Pancreas (tissue), 10 donors: ENCODE results near the gene EARS2. TPM values are rescaled to one million over a fixed set of nuclear protein-coding genes. Genes with fewer than 3 reads are reported as not detected.
A peak's percentile ranks its signal among the peaks of the same experiment; 100 is the strongest.
"Not testable (repeated sequence)": the region's sequence is repeated elsewhere in the genome, so short reads cannot be mapped to it uniquely, and the experiment has no call there.

ENCODE experiments used
- ATAC-seq, 4 donors: fragments of 200-7000 bp; cut with Tn5 transposase; one replicate each; pipeline versions ENCODE4 v1.8.0 to v1.9.1; 2020; ENCODE audit warnings: mild to moderate bottlenecking in 4 of 4, moderate library complexity in 4 of 4
- DNase-seq, 6 donors: peaks; one replicate each; pipeline ENCODE4 v3.0.0-alpha.2; 2020
- FAIRE-seq: peaks from 2 replicates; lab custom pipeline; 2012; peaks lifted over from hg19 to GRCh38; lab: Jason Lieb, UNC
- H3K27ac ChIP-seq, 4 donors: fragments of 200-600 bp; sonication (generic); 1 replicate in 3 of 4; 2 replicates in 1 of 4; pipeline versions ENCODE4 v1.5.0 to v1.8.0; 2020
- H3K27me3 ChIP-seq, 4 donors: fragments of 200-600 bp; one replicate each; pipeline ENCODE4 v1.8.0; 2021
- H3K36me3 ChIP-seq, 3 donors: fragments of 200-600 bp; sonication (generic) in 1 of 3; one replicate each; pipeline versions ENCODE4 v1.5.0 to v1.8.0; 2020 to 2021
- H3K4me1 ChIP-seq, 3 donors: fragments of 200-600 bp; one replicate each; pipeline ENCODE4 v1.8.0; 2021
- H3K4me3 ChIP-seq, 4 donors: fragments of 200-600 bp; sonication (generic) in 2 of 4; one replicate each; pipeline versions ENCODE4 v1.5.0 to v1.8.0; 2020 to 2021
- H3K9me3 ChIP-seq, 4 donors: fragments of 200-600 bp; one replicate each; pipeline ENCODE4 v1.8.0; 2021
- WGBS, 2 donors: extraction: QIAGEN DNeasy Blood & Tissue Kit; methylation state at CpG; one replicate each; pipeline ENCODE4 v1.1.7; 2013; 5-methylcytosine and 5-hydroxymethylcytosine counted together
- intact Hi-C, 3 donors: fragments of 100-400 bp; cut with DNase I; formaldehyde crosslinking; loops; one replicate each; pipeline versions ENCODE4 v1.11.1 to v1.14.2; 2022
- polyA plus RNA-seq, 2 donors: library from polyadenylated mRNA; stranded (reverse); fragments of 200-250 nt; gene quantifications; one replicate each; pipeline ENCODE4 v1.2.3, GENCODE V29; 2013
- total RNA-seq, 6 donors: library from RNA; stranded (reverse); fragmentation: NEBNext Ultra II Directional in 4 of 6; extraction: Animal tissue kit (Norgen Biotek cat#: 25700) in 4 of 6; gene quantifications; one replicate each; pipeline versions ENCODE4 v1.2.1 to v1.2.4, GENCODE V29; 2021 to 2023
- TF ChIP-seq, protein P1 (sequence below), 4 donors: fragments of 200-600 bp; sonication (generic) in 3 of 4; IDR thresholded peaks; one replicate each; pipeline versions ENCODE4 v1.5.0 to v1.8.0; 2021; ENCODE audit warnings: antibody characterized with exemption in 4 of 4
- donor health status: healthy with polysubstance abuse.
- donor health status: DM: no; HTN: no; CAD: no; lungs with moderate emphysema.
- donor health status: DM: no; HTN: no; CAD: no.
- donor health status: control.
- donor health status: control.
- donor health status: Bipolar disorder and iron deficiency.
- donor health status: DM: yes; HTN: yes; CAD: no.
- donor health status: DM: no; HTN: no; CAD: no.
- donor health status: DM: no; HTN: no; CAD: no.
- donor health status: DM: yes; HTN: yes; CAD: no.

The EARS2 gene
- total and polyA plus RNA-seq, 8 donors = 8.2 to 11.6 (median 10.9) TPM

DNA sequence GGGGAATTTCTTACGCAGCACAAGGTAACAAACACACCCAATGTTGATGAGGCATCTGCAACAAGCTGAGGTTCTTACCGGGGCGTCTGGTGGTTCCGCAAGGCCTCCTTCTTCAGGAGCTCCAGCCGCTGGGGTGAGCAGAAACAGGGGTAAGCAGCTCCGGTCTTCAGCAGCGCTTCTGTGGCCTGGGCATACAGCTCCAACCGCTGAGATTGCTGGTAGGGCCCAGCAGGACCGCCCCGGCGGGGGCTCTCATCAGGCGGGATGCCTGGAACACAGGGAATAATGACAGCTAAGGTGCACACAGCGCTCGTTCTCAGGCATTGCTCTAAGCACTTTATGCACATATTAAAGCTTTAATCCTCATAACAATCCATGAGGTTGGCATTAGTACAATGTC lies 12.7 kb downstream of the EARS2 start:
- no peak for FAIRE-seq
- Histone ChIP-seq H3K27me3 (no peaks in the 10 kb centered on the region), H3K36me3 (peaks cover 0 to 47% (median 6%) of the 10 kb centered on the region in 3 donors), H3K4me3 (no peak overlapping the region), H3K4me1 (no peaks in the 10 kb centered on the region), H3K9me3 (no peaks in the 10 kb centered on the region), H3K27ac (no peak overlapping the region)
- TF ChIP-seq, protein P1, sequence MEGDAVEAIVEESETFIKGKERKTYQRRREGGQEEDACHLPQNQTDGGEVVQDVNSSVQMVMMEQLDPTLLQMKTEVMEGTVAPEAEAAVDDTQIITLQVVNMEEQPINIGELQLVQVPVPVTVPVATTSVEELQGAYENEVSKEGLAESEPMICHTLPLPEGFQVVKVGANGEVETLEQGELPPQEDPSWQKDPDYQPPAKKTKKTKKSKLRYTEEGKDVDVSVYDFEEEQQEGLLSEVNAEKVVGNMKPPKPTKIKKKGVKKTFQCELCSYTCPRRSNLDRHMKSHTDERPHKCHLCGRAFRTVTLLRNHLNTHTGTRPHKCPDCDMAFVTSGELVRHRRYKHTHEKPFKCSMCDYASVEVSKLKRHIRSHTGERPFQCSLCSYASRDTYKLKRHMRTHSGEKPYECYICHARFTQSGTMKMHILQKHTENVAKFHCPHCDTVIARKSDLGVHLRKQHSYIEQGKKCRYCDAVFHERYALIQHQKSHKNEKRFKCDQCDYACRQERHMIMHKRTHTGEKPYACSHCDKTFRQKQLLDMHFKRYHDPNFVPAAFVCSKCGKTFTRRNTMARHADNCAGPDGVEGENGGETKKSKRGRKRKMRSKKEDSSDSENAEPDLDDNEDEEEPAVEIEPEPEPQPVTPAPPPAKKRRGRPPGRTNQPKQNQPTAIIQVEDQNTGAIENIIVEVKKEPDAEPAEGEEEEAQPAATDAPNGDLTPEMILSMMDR (IDR thresholded peaks at IDR 0.05) = no peak
- WGBS, 2 donors = 91 to 97% methylated on average over 14 of the region's 14 CpGs
- no peak for DNase-seq
- ATAC-seq = no peak
- intact Hi-C loops = no loop called here

DNA sequence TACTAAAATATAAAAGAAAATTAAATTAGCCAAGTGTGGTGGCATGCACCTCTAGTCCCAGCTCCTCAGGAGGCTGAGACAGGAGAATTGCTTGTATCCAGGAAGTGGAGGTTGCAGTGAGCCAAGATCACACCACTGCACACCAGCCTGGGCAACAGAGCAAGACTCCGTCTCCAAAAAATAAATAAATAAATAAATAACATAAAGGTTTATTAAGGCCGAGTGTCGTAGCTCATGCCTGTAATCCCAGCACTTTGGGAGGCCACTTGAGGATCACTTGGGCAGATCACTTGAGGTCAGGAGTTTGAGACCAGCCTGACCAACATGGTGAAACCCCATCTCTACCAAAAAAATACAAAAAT lies 16.4 kb downstream of the EARS2 start:
- intact Hi-C loops, H3K4me1 ChIP-seq, ATAC-seq, DNase-seq, FAIRE-seq, H3K9me3 ChIP-seq, H3K27me3 ChIP-seq, H3K27ac ChIP-seq, H3K4me3 ChIP-seq: not testable (repeated sequence)
- 95 to 99% methylated on average over 3 of the region's 3 CpGs for WGBS, 2 donors
- H3K36me3 ChIP-seq = peaks cover 0 to 21% (median 0%) of the 10 kb centered on the region in 3 donors

DNA sequence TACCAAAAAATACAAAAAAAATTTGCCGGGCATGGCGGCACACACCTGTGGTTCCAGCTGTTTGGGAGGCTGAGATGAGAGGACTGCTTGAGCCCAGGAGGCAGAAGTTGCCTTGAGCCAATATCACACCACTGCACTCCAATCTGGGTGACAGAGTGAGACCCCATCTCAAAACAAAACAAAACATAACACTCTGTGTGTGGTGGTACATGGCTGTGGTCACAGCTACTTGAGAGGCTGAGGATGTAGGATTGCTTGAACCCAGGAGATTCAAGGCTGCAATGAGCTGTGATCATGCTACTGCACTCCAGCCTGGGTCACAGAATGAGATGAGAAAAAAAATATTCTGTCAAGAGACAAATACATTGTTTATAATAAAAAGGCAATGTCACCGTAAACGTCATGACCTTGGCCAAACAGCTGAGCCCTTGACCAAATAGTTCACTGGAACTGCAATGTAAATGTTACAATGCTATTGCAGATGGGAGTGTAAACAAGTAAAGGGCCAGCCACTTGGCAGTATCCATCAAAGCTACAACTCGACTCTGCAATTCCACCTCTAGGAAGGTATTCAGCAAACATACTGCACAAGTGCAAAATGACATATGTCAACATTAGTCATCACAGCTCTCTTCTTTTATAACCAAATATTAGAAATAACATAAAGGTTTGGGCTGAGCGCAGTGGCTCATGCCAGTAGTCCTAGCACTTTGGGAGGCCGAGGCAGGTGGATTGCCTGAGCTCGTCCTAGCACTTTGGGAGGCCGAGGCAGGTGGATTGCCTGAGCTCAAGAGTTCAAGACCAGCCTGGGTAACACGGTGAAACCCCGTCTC lies 16.9 kb downstream of the EARS2 start:
- DNase-seq (no peak), ATAC-seq (peak in 3 of 4 donors; percentile 36 to 79 (median 78))
- no peak overlapping the region for H3K27ac ChIP-seq

DNA sequence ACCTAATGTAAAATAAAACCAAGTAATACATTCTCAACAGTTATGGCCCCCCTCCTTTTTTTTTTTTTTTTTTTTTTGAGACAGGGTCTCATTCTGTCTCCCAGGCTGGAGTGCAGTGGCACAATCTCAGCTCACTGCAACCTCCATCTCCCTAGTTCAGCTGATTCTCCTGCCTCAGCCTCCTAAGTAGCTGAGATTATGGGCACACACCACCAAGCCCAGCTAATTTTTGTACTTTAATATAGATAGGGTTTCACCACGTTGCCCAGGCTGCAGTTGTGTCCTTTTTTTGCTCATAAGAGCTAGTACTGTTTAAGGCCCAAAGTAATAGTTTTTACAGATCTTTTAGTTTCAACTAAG lies 18.3 kb downstream of the EARS2 start:
- no peak for DNase-seq
- H3K27me3 ChIP-seq = no peaks in the 10 kb centered on the region
- intact Hi-C loops = no loop called here
- TF ChIP-seq, protein P1 (IDR thresholded peaks at IDR 0.05) = no peak
- no peak for FAIRE-seq
- 96% methylated on average over 1 of the region's 1 CpG for WGBS, 2 donors
- no peak for ATAC-seq
- H3K4me3 ChIP-seq = no peak overlapping the region
- no peak overlapping the region for H3K27ac ChIP-seq
- no peaks in the 10 kb centered on the region for H3K4me1 ChIP-seq
- no peaks in the 10 kb centered on the region for H3K9me3 ChIP-seq
- H3K36me3 ChIP-seq = peaks cover 0 to 18% (median 12%) of the 10 kb centered on the region in 3 donors

More for the DNA sequence above, 16.9 kb downstream of the EARS2 start:
- intact Hi-C loops = no loop called here
- H3K4me1 ChIP-seq = no peaks in the 10 kb centered on the region
- no peaks in the 10 kb centered on the region for H3K27me3 ChIP-seq
- TF ChIP-seq, protein P1 (IDR thresholded peaks at IDR 0.05) = no peak
- no peak for FAIRE-seq
- no peak overlapping the region for H3K4me3 ChIP-seq
- peaks cover 0 to 17% (median 0%) of the 10 kb centered on the region in 3 donors for H3K36me3 ChIP-seq
- H3K9me3 ChIP-seq = no peaks in the 10 kb centered on the region
- WGBS, 2 donors = 76 to 80% methylated on average over 11 of the region's 11 CpGs

DNA sequence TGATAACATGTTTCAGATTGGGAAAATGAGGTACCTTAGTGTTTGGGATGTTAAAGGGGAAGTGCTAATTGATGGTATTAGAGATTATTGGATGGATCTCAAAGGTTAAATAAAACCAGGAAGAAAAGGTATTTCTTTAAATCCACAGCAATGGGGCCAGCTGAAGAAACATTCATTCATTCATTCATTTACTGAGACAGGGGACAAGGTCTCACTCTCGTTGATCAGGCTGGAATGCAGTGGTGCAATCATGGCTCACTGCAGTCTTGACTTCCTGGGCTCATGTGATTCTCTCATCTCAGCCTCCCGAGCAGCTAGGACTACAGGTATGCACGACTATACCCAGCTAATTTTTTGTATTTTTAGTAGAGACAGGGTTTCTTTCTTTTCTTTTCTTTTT lies 19.8 kb downstream of the EARS2 start:
- peaks cover 0 to 27% (median 12%) of the 10 kb centered on the region in 3 donors for H3K36me3 ChIP-seq
- WGBS, 2 donors = 72 to 76% methylated on average over 3 of the region's 3 CpGs
- no peaks in the 10 kb centered on the region for H3K9me3 ChIP-seq
- no peaks in the 10 kb centered on the region for H3K27me3 ChIP-seq
- no peak overlapping the region for H3K27ac ChIP-seq
- intact Hi-C loops = no loop called here
- FAIRE-seq (no peak), ATAC-seq (no peak), DNase-seq (no peak)
- no peaks in the 10 kb centered on the region for H3K4me1 ChIP-seq
- H3K4me3 ChIP-seq = no peak overlapping the region
- TF ChIP-seq, protein P1 (IDR thresholded peaks at IDR 0.05) = no peak
